Fibroblast of mammary gland (primary cell): ENCODE measurements around the gene VPS41.
A peak's percentile ranks its signal among the peaks of the same experiment; 100 is the strongest.

Experiments used
- DNase-seq: peaks from one replicate; pipeline ENCODE4 v3.0.0-alpha.2; 2010; ENCODE audit warnings: low read depth
- H3K4me3 ChIP-seq: 2 replicates; pipeline ENCODE4 v1.5.1; 2011; ENCODE audit warnings: low read depth, mild to moderate bottlenecking, low read length, moderate library complexity; ENCODE audit not compliant: control insufficient read depth
- TF ChIP-seq, protein P1 (sequence below): conservative IDR thresholded peaks from 2 replicates; pipeline ENCODE4 v1.5.1; 2011; ENCODE audit warnings: low read depth, low read length, inconsistent platforms; ENCODE audit not compliant: control insufficient read depth, insufficient read depth

The VPS41 gene

DNA sequence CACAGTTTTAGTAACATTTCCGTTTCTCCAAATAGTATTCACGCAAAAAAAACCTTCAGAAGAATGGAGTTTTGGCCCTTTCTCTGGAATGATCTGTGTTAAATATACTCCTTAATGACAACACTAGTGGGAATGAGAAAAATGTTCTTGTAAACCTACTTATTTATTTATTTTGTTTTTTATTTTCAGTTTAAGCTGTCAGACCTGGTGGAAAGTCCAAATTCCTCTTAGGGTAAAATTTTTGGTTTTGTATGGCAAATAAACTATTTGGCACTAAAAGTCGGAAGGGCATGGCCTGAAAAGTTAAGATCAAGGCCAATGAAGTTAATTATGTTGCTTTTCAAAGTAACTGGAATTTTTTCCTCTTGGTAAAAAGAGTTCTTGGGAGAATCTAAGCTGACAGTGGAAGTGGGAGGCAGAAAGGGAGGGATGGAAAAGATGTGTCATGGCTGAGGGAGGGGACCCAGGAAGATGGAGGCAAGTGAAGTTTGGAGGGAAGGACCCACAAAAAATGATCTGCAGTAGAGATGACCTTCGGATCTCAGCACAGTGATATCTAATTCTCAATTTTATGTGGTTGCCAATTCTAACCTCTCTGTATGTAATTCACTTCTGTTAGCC, 33.5 kb upstream of the VPS41 start:
- H3K4me3 ChIP-seq = no peak overlapping the region
- no peak for DNase-seq
- TF ChIP-seq, protein P1, sequence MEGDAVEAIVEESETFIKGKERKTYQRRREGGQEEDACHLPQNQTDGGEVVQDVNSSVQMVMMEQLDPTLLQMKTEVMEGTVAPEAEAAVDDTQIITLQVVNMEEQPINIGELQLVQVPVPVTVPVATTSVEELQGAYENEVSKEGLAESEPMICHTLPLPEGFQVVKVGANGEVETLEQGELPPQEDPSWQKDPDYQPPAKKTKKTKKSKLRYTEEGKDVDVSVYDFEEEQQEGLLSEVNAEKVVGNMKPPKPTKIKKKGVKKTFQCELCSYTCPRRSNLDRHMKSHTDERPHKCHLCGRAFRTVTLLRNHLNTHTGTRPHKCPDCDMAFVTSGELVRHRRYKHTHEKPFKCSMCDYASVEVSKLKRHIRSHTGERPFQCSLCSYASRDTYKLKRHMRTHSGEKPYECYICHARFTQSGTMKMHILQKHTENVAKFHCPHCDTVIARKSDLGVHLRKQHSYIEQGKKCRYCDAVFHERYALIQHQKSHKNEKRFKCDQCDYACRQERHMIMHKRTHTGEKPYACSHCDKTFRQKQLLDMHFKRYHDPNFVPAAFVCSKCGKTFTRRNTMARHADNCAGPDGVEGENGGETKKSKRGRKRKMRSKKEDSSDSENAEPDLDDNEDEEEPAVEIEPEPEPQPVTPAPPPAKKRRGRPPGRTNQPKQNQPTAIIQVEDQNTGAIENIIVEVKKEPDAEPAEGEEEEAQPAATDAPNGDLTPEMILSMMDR = no peak

DNA sequence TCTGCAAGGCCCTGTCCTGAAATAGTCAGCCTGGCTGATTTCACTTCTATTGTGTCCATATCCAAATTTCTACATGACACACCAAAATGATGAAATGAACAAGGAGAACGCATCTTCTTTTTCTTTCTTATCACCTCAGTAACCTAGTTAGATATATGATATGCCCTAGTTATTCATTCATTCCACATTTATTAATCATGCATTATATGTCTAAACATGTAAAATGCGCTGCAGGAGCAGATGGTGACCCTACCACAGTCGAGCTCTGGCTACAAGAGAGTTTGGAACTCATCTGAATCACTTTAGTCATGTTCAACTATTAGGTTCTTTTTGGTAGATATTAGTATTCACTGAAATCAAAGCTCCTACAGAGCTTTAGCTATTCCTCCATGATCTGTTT, 31.8 kb upstream of the VPS41 start:
- no peak overlapping the region for H3K4me3 ChIP-seq
- no peak for DNase-seq
- TF ChIP-seq, protein P1 = no peak

DNA sequence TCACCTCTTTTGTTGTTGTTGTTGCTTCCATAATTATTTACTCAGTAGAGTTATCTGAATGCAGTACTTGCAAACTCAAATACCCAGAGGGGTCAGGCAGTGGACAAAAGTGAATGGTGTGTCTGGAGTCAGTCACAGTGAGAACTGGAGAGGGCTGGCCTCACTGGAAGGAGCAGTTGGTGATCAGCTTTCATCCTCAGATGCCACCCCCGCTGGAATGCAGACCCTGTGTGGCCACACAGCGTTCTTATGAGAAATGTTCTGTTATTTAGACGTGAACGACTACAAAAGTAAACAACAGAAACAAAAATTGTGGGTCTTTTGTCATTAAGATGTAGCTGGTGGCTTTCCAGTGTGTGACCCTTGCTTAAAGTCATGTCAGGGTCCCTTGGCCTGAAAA, 29.6 kb upstream of the VPS41 start:
- H3K4me3 ChIP-seq = no peak overlapping the region
- TF ChIP-seq, protein P1 = no peak
- no peak for DNase-seq

DNA sequence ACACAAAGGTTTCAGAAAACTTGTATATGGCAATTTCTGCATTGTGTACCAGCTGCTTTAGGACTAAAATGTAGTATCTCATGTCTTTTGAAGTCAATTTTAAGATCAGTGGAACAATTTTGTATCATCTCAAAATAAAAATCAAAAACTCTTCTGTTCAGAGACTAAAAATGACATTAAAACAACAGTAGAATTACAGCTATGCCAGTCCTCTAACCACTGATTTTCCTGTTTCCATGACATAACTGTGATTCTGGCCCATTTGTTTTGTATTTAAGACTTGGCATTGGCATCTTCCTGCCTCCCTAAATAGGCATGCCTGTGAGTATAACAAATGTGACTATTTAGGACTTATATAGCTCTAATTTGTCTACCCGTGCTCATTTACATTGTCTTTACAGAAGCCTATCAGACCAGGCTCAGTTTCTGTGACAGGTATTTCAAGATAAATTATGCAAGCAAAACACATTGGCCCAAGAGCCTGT, 29.1 kb upstream of the VPS41 start:
- DNase-seq = no peak
- TF ChIP-seq, protein P1 = no peak

DNA sequence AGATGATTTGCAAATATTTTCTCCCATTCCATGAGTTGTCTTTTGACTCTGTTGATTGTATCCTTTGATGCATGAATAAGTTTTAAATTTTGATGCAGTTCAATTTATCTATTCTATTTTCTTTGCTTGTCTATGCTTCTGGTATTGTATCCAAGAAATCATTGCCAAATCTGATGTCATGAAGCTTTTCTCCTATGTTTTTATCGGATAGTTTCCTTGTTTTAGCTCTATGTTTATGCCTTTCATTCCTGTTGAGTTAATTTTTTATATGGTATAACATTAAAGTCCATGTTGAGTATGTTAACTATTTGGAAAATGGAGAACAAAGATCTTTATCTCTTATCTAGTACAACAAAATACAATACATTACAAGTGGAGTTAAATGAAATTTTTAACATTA, 27.6 kb upstream of the VPS41 start:
- TF ChIP-seq, protein P1 = no peak
- DNase-seq = no peak
- no peak overlapping the region for H3K4me3 ChIP-seq

More for the DNA sequence above, 29.1 kb upstream of the VPS41 start:
- H3K4me3 ChIP-seq = no peak overlapping the region

DNA sequence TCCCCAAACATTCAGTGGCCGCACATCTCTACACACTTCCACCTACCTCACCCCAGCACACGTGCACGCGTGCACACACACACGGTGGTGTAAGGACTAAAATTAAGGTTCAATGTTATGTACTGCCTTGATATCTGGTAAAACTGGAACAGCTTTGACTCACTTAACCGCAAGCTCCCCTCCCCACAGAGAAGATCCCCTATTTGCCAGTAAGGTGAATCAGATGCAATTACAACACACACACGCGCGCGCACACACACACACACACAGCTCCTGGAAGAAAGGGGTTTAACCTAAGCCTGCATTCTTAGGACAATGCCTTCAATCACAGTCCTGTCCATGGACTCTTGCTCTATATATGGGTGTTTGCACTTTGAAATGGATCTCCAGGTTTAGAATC, 25.5 kb upstream of the VPS41 start:
- DNase-seq = peak; percentile 13
- TF ChIP-seq, protein P1 = no peak
- no peak overlapping the region for H3K4me3 ChIP-seq
